DMS 273 treated with DMSO at 0.1 percent for 48 hours (cell line): ENCODE measurements around the gene DUSP8.

Experiments used
- DNase-seq: peaks from one replicate; lab custom pipeline; 2025; lab: John Stamatoyannopoulos, UW

DUSP8 gene

GRCh38 chr11:1565904-1566247 is 6.2 kb downstream of the DUSP8 start:
- DNase-seq: no peak

GRCh38 chr11:1565173-1565903 is 6.7 kb downstream of the DUSP8 start:
- no peak for DNase-seq

- DNase-seq: peak; percentile 9
Observed at GRCh38 chr11:1564535-1565172, 7.4 kb downstream of the DUSP8 start.

GRCh38 chr11:1563697-1564534 is 8.2 kb downstream of the DUSP8 start:
- DNase-seq: no peak

GRCh38 chr11:1563149-1563638 is 8.9 kb downstream of the DUSP8 start:
- DNase-seq: no peak

GRCh38 chr11:1562469-1563148 is 9.5 kb downstream of the DUSP8 start:
- no peak for DNase-seq

GRCh38 chr11:1561955-1562354 is 10.1 kb downstream of the DUSP8 start:
- DNase-seq: no peak

GRCh38 chr11:1561266-1561665 is 10.8 kb downstream of the DUSP8 start:
- no peak for DNase-seq

GRCh38 chr11:1560649-1561251 is 11.3 kb downstream of the DUSP8 start:
- no peak for DNase-seq

- DNase-seq: no peak
Observed at GRCh38 chr11:1560002-1560648, 11.9 kb downstream of the DUSP8 start.

GRCh38 chr11:1559111-1559951 is 12.7 kb downstream of the DUSP8 start:
- no peak for DNase-seq

GRCh38 chr11:1558775-1559110 is 13.3 kb downstream of the DUSP8 start:
- no peak for DNase-seq

- DNase-seq: no peak
Observed at GRCh38 chr11:1557904-1558774, 13.9 kb downstream of the DUSP8 start.

- no peak for DNase-seq
Observed at GRCh38 chr11:1557051-1557884, 14.8 kb downstream of the DUSP8 start.

GRCh38 chr11:1556278-1556902 is 15.7 kb downstream of the DUSP8 start:
- DNase-seq: no peak

- no peak for DNase-seq
Observed at GRCh38 chr11:1555713-1556153, 16.3 kb downstream of the DUSP8 start.

GRCh38 chr11:1554981-1555712 is 16.9 kb downstream of the DUSP8 start:
- DNase-seq: no peak
